Type B pancreatic cell (in vitro differentiated cells): Measurements from ENCODE around the gene BTRC. TPM values are rescaled to one million over a fixed set of nuclear protein-coding genes. Genes with fewer than 3 reads are reported as not detected.

Source experiments
- DNase-seq: peaks from one replicate; pipeline ENCODE4 v3.0.0; 2021; ENCODE audit warnings: mixed read lengths; ENCODE audit not compliant: unreplicated experiment; ENCODE audit errors: extremely low spot score
- H3K27ac Mint-ChIP-seq: 2 replicates; pipeline ENCODE4 v1.8.0; 2021; ENCODE audit warnings: mild to moderate bottlenecking, mixed read lengths
- H3K27me3 Mint-ChIP-seq: 2 replicates; pipeline ENCODE4 v1.8.0; 2021; ENCODE audit warnings: mixed read lengths
- H3K36me3 Mint-ChIP-seq: 2 replicates; pipeline ENCODE4 v1.8.0; 2021; ENCODE audit warnings: mixed read lengths
- H3K4me1 Mint-ChIP-seq: one replicate; pipeline ENCODE4 v1.8.0; 2021; ENCODE audit warnings: mixed read lengths; ENCODE audit not compliant: unreplicated experiment
- H3K4me3 Mint-ChIP-seq: 2 replicates; pipeline ENCODE4 v1.8.0; 2021; ENCODE audit warnings: mild to moderate bottlenecking, mixed read lengths
- H3K9me3 Mint-ChIP-seq: 2 replicates; pipeline ENCODE4 v1.8.0; 2021; ENCODE audit warnings: mixed read lengths
- CTCF ChIP-seq: fragments of 200-600 bp; sonication (generic); conservative IDR thresholded peaks from 2 replicates; pipeline ENCODE4 v1.5.0; 2021; ENCODE audit warnings: antibody characterized with exemption, mild to moderate bottlenecking
- total RNA-seq: library from RNA; stranded (reverse); gene quantifications from 2 replicates; pipeline ENCODE4 v1.2.1, GENCODE V29; 2021; ENCODE audit warnings: low replicate concordance

Gene BTRC
- total RNA-seq, 1 donor from 2014 or later: 35.2 TPM

- peak overlapping the region; percentile 1 for H3K27ac Mint-ChIP-seq
- H3K27me3 Mint-ChIP-seq: peaks cover 60% of the 10 kb centered on the region
- no peak for TF ChIP-seq CTCF
- peak overlapping the region; percentile 85 for H3K4me3 Mint-ChIP-seq
- H3K4me1 Mint-ChIP-seq: peaks cover 22% of the 10 kb centered on the region
- DNase-seq: no peak
- no peaks in the 10 kb centered on the region for H3K9me3 Mint-ChIP-seq
- peaks cover 14% of the 10 kb centered on the region for H3K36me3 Mint-ChIP-seq
Observed at GRCh38 chr10:101485681-101486554, 132.0 kb downstream of the BTRC start.

GRCh38 chr10:101487399-101487798 lies 133.4 kb downstream of the BTRC start:
- H3K36me3 Mint-ChIP-seq: peaks cover 7% of the 10 kb centered on the region
- peaks cover 22% of the 10 kb centered on the region for H3K4me1 Mint-ChIP-seq
- no peak for DNase-seq
- H3K27ac Mint-ChIP-seq: no peak overlapping the region
- H3K27me3 Mint-ChIP-seq: peaks cover 60% of the 10 kb centered on the region
- H3K4me3 Mint-ChIP-seq: no peak overlapping the region
- no peaks in the 10 kb centered on the region for H3K9me3 Mint-ChIP-seq
- no peak for TF ChIP-seq CTCF

DNA sequence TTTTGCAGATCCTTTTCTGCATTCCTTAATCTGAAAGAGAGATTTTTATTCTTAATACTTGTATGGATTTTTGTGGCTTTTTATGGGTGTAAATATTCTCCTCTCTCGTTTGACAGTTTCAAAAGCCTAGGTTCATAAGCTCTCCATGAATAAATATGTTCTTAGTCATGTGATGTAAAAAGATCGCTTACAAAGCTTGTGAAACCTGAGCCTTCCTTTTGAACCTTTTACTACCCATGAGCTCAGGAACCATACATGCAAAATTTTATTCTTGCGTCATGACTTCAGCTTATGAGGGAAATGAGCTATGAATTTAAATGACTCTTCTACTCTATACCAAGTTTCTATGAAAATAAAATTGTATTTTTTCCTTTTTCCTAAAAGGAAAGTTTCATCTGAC lies 135.4 kb downstream of the BTRC start:
- H3K4me1 Mint-ChIP-seq: peaks cover 26% of the 10 kb centered on the region
- H3K4me3 Mint-ChIP-seq: no peak overlapping the region
- no peak for TF ChIP-seq CTCF
- H3K36me3 Mint-ChIP-seq: no peaks in the 10 kb centered on the region
- H3K27ac Mint-ChIP-seq: no peak overlapping the region
- DNase-seq: no peak
- peaks cover 50% of the 10 kb centered on the region for H3K27me3 Mint-ChIP-seq
- H3K9me3 Mint-ChIP-seq: no peaks in the 10 kb centered on the region

DNA sequence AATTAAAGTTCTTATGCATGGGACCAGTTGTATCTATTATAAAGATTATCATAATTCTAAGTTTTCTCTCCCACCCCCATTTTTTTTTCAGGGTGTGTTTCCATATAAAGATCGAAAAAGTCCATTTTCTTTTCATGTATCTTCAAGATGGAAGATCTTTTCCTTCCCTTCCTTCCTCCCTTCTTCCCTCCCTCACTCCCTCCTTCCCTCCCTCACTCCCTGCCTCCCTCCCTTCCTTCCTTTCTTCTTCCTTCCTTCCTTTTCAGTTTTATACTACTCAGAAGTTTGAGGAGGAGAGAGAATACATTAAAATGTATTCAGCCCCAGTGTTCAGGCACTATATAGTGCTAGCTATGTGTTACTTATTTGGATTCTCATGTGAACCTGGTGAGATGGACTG lies 136.1 kb downstream of the BTRC start:
- TF ChIP-seq CTCF: no peak
- no peak for DNase-seq
- Mint-ChIP-seq H3K36me3 (no peaks in the 10 kb centered on the region), H3K9me3 (no peaks in the 10 kb centered on the region), H3K27me3 (peaks cover 43% of the 10 kb centered on the region), H3K4me1 (peaks cover 30% of the 10 kb centered on the region), H3K4me3 (no peak overlapping the region), H3K27ac (no peak overlapping the region)

DNA sequence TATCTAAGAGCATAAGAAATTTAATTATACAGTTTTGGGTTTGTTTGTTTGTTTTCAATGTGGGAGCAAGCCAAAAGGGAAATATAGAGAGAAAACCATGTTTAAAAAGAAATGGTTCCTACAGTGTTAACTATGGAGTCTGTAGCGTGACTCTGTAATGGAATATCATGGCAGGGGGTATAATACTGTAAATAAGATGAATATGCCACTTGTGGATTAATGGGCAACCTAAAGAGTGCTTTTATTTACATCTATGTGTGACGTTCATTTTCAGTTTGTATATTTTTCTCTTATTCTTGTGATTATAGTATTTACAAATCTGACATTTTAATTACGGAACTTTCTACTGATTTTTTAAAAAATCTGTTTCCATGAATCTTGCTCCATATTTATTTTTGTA lies 138.2 kb downstream of the BTRC start:
- no peak for TF ChIP-seq CTCF
- H3K27me3 Mint-ChIP-seq: peaks cover 24% of the 10 kb centered on the region
- no peak overlapping the region for H3K27ac Mint-ChIP-seq
- H3K36me3 Mint-ChIP-seq: no peaks in the 10 kb centered on the region
- DNase-seq: no peak
- H3K9me3 Mint-ChIP-seq: no peaks in the 10 kb centered on the region
- peaks cover 16% of the 10 kb centered on the region for H3K4me1 Mint-ChIP-seq
- H3K4me3 Mint-ChIP-seq: no peak overlapping the region
